Measurements from ENCODE around the gene PAK4. TPM values are rescaled to one million over a fixed set of nuclear protein-coding genes. Genes with fewer than 3 reads are reported as not detected.

PAK4 gene
- total and polyA plus RNA-seq, 2 of the 13 experiments (the other 11 are each of a cell fraction or from before 2014, with no cell fraction given), result 9.5 to 17.8 TPM

GRCh38 chr19:39110263-39110967 lies 15.2 kb upstream of the PAK4 start:
- intact Hi-C loops (cut with micrococcal nuclease; ENCODE audit: unreplicated experiment) (no loop called here), in situ Hi-C loops (cut with HindIII; ENCODE audit: extremely low pct_ligation_motif_present, low pct_unique_long_range_greater_than_20kb) (no loop called here)
- Histone ChIP-seq H3K4me3 (replicated peaks in 1 of 3; ENCODE audit: insufficient read depth in 1 of 3, low read depth in 2 of 3, low read length in 3 of 3) (no peak overlapping the region), H4K20me1 (ENCODE audit: insufficient read depth, low read length) (no peaks in the 10 kb centered on the region), H3K4me2 (ENCODE audit: low read depth, low read length) (no peak overlapping the region), H2AFZ (ENCODE audit: low read length) (no peak overlapping the region), H3K36me3 (replicated peaks in 1 of 2; ENCODE audit: control insufficient read depth in 1 of 2, insufficient read depth in 2 of 2, low read length in 2 of 2) (no peaks in the 10 kb centered on the region), H3K79me2 (ENCODE audit: insufficient read depth, low read length) (no peaks in the 10 kb centered on the region), H3K27me3 (ENCODE audit: control insufficient read depth in 1 of 2, insufficient read depth in 2 of 2, low read length in 2 of 2) (peaks cover 2 to 21% of the 10 kb centered on the region in 2 experiments; a peak in 4 of 5 replicates), H3K9ac (ENCODE audit: insufficient read depth, low read depth, low read length) (no peak overlapping the region), H3K9me3 (ENCODE audit: low read length) (no peaks in the 10 kb centered on the region), H3K27ac (ENCODE audit: extremely low read length, insufficient read depth, low read length) (no peak overlapping the region), H3K4me1 (ENCODE audit: insufficient read depth, low read length) (no peaks in the 10 kb centered on the region)
- peak; percentile 72 for FAIRE-seq
- WGBS (ENCODE audit: low lambda C conversion rate), result 10% methylated on average over 5 of the region's 16 CpGs
- BruUV-seq (replicated peaks), result no TSS peak
- ATAC-seq, result peak; percentile 84
- ChIA-PET POLR2A (no interaction called here), CTCF (ENCODE audit: low intra/inter-chr PET ratio, low total read pairs) (interaction anchor here (0.8 to 1.1 kb wide), 2 partner anchors 12 to 218 kb away, joined by 3 read pairs; no protein-coding TSS in a partner anchor)
- DNase-seq (ENCODE audit: low spot score), result peak; percentile 38
- peak; percentile 42 for TF ChIP-seq XRCC5 (optimal IDR thresholded peaks at IDR 0.05; ENCODE audit: low read length)
- TF ChIP-seq, protein P1, sequence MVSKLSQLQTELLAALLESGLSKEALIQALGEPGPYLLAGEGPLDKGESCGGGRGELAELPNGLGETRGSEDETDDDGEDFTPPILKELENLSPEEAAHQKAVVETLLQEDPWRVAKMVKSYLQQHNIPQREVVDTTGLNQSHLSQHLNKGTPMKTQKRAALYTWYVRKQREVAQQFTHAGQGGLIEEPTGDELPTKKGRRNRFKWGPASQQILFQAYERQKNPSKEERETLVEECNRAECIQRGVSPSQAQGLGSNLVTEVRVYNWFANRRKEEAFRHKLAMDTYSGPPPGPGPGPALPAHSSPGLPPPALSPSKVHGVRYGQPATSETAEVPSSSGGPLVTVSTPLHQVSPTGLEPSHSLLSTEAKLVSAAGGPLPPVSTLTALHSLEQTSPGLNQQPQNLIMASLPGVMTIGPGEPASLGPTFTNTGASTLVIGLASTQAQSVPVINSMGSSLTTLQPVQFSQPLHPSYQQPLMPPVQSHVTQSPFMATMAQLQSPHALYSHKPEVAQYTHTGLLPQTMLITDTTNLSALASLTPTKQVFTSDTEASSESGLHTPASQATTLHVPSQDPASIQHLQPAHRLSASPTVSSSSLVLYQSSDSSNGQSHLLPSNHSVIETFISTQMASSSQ (IDR thresholded peaks at IDR 0.05; ENCODE audit: low read depth), result no peak
- TF ChIP-seq, protein P1 (CRISPR knock-in tag; IDR thresholded peaks at IDR 0.05; ENCODE audit: borderline replicate concordance), result no peak
- 0 out of 2 replicates have a peak, but pooled peaks have one; percentile 34 for TF ChIP-seq ZNF501 (CRISPR knock-in tag; IDR thresholded peaks at IDR 0.05)
- TF ChIP-seq KDM3A (CRISPR knock-in tag; IDR thresholded peaks at IDR 0.05; ENCODE audit: low read depth), result no peak
- TF ChIP-seq ZNF567 (CRISPR knock-in tag; IDR thresholded peaks at IDR 0.05; ENCODE audit: borderline replicate concordance), result no peak
- no peak for TF ChIP-seq NFATC3 (CRISPR knock-in tag; IDR thresholded peaks at IDR 0.05)
- TF ChIP-seq ZNF530 (CRISPR knock-in tag; IDR thresholded peaks at IDR 0.05; ENCODE audit: low read depth), result no peak
- peak; percentile 62 for TF ChIP-seq SMC3 (IDR thresholded peaks at IDR 0.05; ENCODE audit: low read length)
- no peak for TF ChIP-seq ZNF124 (CRISPR knock-in tag; IDR thresholded peaks at IDR 0.05)
- no peak for TF ChIP-seq KLF9 (CRISPR knock-in tag; IDR thresholded peaks at IDR 0.05; ENCODE audit: low read depth)
- TF ChIP-seq, protein P2, sequence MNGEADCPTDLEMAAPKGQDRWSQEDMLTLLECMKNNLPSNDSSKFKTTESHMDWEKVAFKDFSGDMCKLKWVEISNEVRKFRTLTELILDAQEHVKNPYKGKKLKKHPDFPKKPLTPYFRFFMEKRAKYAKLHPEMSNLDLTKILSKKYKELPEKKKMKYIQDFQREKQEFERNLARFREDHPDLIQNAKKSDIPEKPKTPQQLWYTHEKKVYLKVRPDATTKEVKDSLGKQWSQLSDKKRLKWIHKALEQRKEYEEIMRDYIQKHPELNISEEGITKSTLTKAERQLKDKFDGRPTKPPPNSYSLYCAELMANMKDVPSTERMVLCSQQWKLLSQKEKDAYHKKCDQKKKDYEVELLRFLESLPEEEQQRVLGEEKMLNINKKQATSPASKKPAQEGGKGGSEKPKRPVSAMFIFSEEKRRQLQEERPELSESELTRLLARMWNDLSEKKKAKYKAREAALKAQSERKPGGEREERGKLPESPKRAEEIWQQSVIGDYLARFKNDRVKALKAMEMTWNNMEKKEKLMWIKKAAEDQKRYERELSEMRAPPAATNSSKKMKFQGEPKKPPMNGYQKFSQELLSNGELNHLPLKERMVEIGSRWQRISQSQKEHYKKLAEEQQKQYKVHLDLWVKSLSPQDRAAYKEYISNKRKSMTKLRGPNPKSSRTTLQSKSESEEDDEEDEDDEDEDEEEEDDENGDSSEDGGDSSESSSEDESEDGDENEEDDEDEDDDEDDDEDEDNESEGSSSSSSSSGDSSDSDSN (CRISPR knock-in tag; IDR thresholded peaks at IDR 0.05), result no peak
- 0 out of 2 replicates have a peak, but pooled peaks have one; percentile 12 for TF ChIP-seq ZNF687 (CRISPR knock-in tag; IDR thresholded peaks at IDR 0.05)
- 0 out of 2 replicates have a peak, but pooled peaks have one; percentile 51 for TF ChIP-seq HNRNPL (IDR thresholded peaks at IDR 0.05; ENCODE audit: low read depth, low read length)

Measured in HepG2 (cell line).